A549 (cell line): ENCODE measurements around the gene WDR70. TPM values are rescaled to one million over a fixed set of nuclear protein-coding genes. Genes with fewer than 3 reads are reported as not detected.
A peak's percentile ranks its signal among the peaks of the same experiment; 100 is the strongest.
"Not testable (repeated sequence)": the region's sequence is repeated elsewhere in the genome, so short reads cannot be mapped to it uniquely, and the experiment has no call there.

Experiments
- ATAC-seq, 2 experiments: fragments of 200-7000 bp in 1 of 2; fragments of >200 bp in 1 of 2; cut with Nextera tagmentation in 1 of 2; cut with Tn5 transposase in 1 of 2; 3 replicates each; pipeline versions ENCODE4 v1.8.0 to v1.9.1; 2018 to 2020; ENCODE audit warnings: mild to moderate bottlenecking in 1 of 2, moderate library complexity in 1 of 2
- CTCF ChIA-PET: fragments of 300-600 bp; sonication (Branson Sonifier 250); formaldehyde crosslinking; extraction: SDS; loops from one replicate; lab custom pipeline; 2021; ENCODE audit warnings: antibody characterized with exemption, inconsistent platforms; lab: Yijun Ruan, JAX
- POLR2A ChIA-PET: fragments of 350-600 bp; formaldehyde crosslinking; extraction: SDS; loops from one replicate; lab custom pipeline; 2021; ENCODE audit warnings: antibody characterized with exemption, inconsistent platforms; lab: Yijun Ruan, JAX
- DNase-seq, 2 experiments: peaks; one replicate each; pipeline versions ENCODE4 v3.0.0 to v3.0.0-alpha.2; 2011 to 2016; ENCODE audit warnings: low read depth in 1 of 2, low spot score in 1 of 2
- FAIRE-seq: peaks from 2 replicates; lab custom pipeline; 2011; peaks lifted over from hg19 to GRCh38; lab: Jason Lieb, UNC
- H3K27ac ChIP-seq, 2 experiments: fragments of >200 bp; sonication (Bioruptor Twin); formaldehyde crosslinking; 3 replicates each; pipeline ENCODE4 v1.5.1; 2016 to 2017
- H3K4me1 ChIP-seq: fragments of >200 bp; sonication (Bioruptor Twin); formaldehyde crosslinking; 3 replicates; pipeline ENCODE4 v1.6.1; 2016
- H3K4me2 ChIP-seq: fragments of >200 bp; sonication (Bioruptor Twin); formaldehyde crosslinking; 3 replicates; pipeline ENCODE4 v1.6.1; 2016
- H3K4me3 ChIP-seq: fragments of >200 bp; sonication (Bioruptor Twin); formaldehyde crosslinking; 3 replicates; pipeline ENCODE4 v1.5.1; 2016
- H3K9me3 ChIP-seq: fragments of >200 bp; sonication (Bioruptor Twin); formaldehyde crosslinking; 3 replicates; pipeline ENCODE4 v1.6.1; 2016
- ATOH8 ChIP-seq: fragments of 250-450 bp; sonication (Bioruptor Pico); IDR thresholded peaks from 2 replicates; pipeline ENCODE4 v1.5.0; 2020; ENCODE audit warnings: low read depth, mild to moderate bottlenecking, moderate library complexity
- CBX2 ChIP-seq: fragments of 200-600 bp; sonication (generic); IDR thresholded peaks from 2 replicates; pipeline ENCODE4 v1.6.1; 2016; ENCODE audit warnings: low read depth, mild to moderate bottlenecking, borderline replicate concordance
- CBX8 ChIP-seq: fragments of 200-600 bp; sonication (generic); IDR thresholded peaks from 2 replicates; pipeline ENCODE4 v1.6.1; 2016
- CEBPB ChIP-seq, 2 experiments: fragments of >200 bp in 1 of 2; sonication (Bioruptor Twin) in 1 of 2; formaldehyde crosslinking in 1 of 2; IDR thresholded peaks; 2 replicates each; pipeline ENCODE4 v1.6.1; 2012 to 2016
- E2F6 ChIP-seq: IDR thresholded peaks from 2 replicates; pipeline ENCODE4 v1.6.1; 2012; ENCODE audit warnings: low read depth, borderline replicate concordance
- EHF ChIP-seq: fragments of 250-450 bp; sonication (Bioruptor Pico); IDR thresholded peaks from 2 replicates; pipeline ENCODE4 v1.5.0; 2020; ENCODE audit warnings: mild to moderate bottlenecking
- ELK1 ChIP-seq: fragments of 150-350 bp; IDR thresholded peaks from 2 replicates; pipeline ENCODE4 v1.6.1; 2014; ENCODE audit warnings: low read depth, mild to moderate bottlenecking, low read length
- FOSB ChIP-seq: fragments of 250-450 bp; sonication (Bioruptor Pico); IDR thresholded peaks from 2 replicates; pipeline ENCODE4 v1.5.0; 2020; ENCODE audit warnings: mild to moderate bottlenecking, moderate library complexity
- HDAC2 ChIP-seq: fragments of 200-600 bp; sonication (generic); IDR thresholded peaks from 2 replicates; pipeline ENCODE4 v1.6.1; 2016
- HOXB13 ChIP-seq: fragments of 250-450 bp; sonication (Bioruptor Pico); IDR thresholded peaks from 2 replicates; pipeline ENCODE4 v1.5.0; 2020; ENCODE audit warnings: low read depth, mild to moderate bottlenecking, moderate library complexity
- JUNB ChIP-seq: fragments of >200 bp; sonication (Bioruptor Twin); formaldehyde crosslinking; IDR thresholded peaks from 2 replicates; pipeline ENCODE4 v1.6.1; 2016
- KDM5A ChIP-seq: fragments of 200-600 bp; sonication (generic); IDR thresholded peaks from 2 replicates; pipeline ENCODE4 v1.6.1; 2016; ENCODE audit warnings: antibody characterized with exemption, mild to moderate bottlenecking
- MAFK ChIP-seq: fragments of 450-650 bp; IDR thresholded peaks from 2 replicates; pipeline ENCODE4 v1.6.1; 2014; ENCODE audit not compliant: partially characterized antibody
- MAZ ChIP-seq: fragments of 150-350 bp; IDR thresholded peaks from 2 replicates; pipeline ENCODE4 v1.6.1; 2014; ENCODE audit warnings: antibody characterized with exemption, low read depth, low read length, borderline replicate concordance
- SMC3 ChIP-seq: fragments of >200 bp; sonication (Bioruptor Twin); formaldehyde crosslinking; IDR thresholded peaks from 3 replicates; pipeline ENCODE4 v1.6.1; 2018; ENCODE audit warnings: inconsistent platforms
- TP53 ChIP-seq: fragments of 250-450 bp; sonication (Bioruptor Pico); IDR thresholded peaks from 2 replicates; pipeline ENCODE4 v1.5.0; 2021; ENCODE audit warnings: mild to moderate bottlenecking, moderate library complexity
- ZC3H11A ChIP-seq: fragments of 450-650 bp; IDR thresholded peaks from 2 replicates; pipeline ENCODE4 v1.6.1; 2014; ENCODE audit warnings: antibody characterized with exemption, mild to moderate bottlenecking
- WGBS: methylation state at CpG from one replicate; pipeline ENCODE4 v1.1.6; 2017; ENCODE audit errors: missing lambda C conversion rate; 5-methylcytosine and 5-hydroxymethylcytosine counted together
- polyA plus RNA-seq, 4 experiments: library from polyadenylated mRNA; depleted of rRNA in 3 of 4; stranded (reverse); fragments of >200 nt; fragmentation: RNase III in 1 of 4; extraction: RNeasy Plus Mini Kit Qiagen cat#74134 plus additional on column Dnase treatment in 1 of 4; gene quantifications; 2 replicates in 3 of 4; 3 replicates in 1 of 4; pipeline ENCODE4 v1.2.3, GENCODE V29; 2011 to 2017

Gene WDR70
- polyA plus RNA-seq, 2 of the 4 experiments (the other 2 are of a cell fraction) = 13.8 to 28.8 TPM

- TF ChIP-seq CEBPB (IDR thresholded peaks at IDR 0.05) (no peak), EHF (CRISPR knock-in tag) (no peak)
These were observed 199.1 kb downstream of the WDR70 start (continued) for GRCh38 chr5:37578176-37578575.

GRCh38 chr5:37580106-37580505 lies 201.0 kb downstream of the WDR70 start:
- TF ChIP-seq SMC3 (no peak), MAFK (no peak), FOSB (CRISPR knock-in tag) (no peak), E2F6 (no peak), CEBPB (IDR thresholded peaks at IDR 0.05) (no peak), MAZ (no peak), TP53 (CRISPR knock-in tag) (no peak), ELK1 (no peak), CBX8 (no peak), JUNB (no peak), KDM5A (no peak), ATOH8 (no peak), CBX2 (no peak), HOXB13 (CRISPR knock-in tag) (no peak), HDAC2 (no peak), ZC3H11A (no peak)
- TF ChIP-seq, all 56 proteins: peak for 0
- H3K27ac ChIP-seq = no peak overlapping the region
- no peaks in the 10 kb centered on the region for H3K4me1 ChIP-seq
- H3K4me2 ChIP-seq = no peak overlapping the region
- FAIRE-seq = no peak
- WGBS = 88% methylated on average over 2 of the region's 2 CpGs
- ATAC-seq = no peak
- ChIA-PET CTCF (no interaction called here), POLR2A (no interaction called here)
- DNase-seq = no peak
- no peaks in the 10 kb centered on the region for H3K9me3 ChIP-seq
- H3K4me3 ChIP-seq = no peak overlapping the region

- WGBS = 84% methylated on average over 2 of the region's 2 CpGs
- Histone ChIP-seq H3K9me3 (no peaks in the 10 kb centered on the region), H3K4me2 (no peak overlapping the region), H3K4me1 (no peaks in the 10 kb centered on the region), H3K4me3 (no peak overlapping the region), H3K27ac (no peak overlapping the region)
- no peak for FAIRE-seq
- ChIA-PET CTCF (no interaction called here), POLR2A (no interaction called here)
- DNase-seq = no peak
- TF ChIP-seq ZC3H11A = no peak
- TF ChIP-seq MAFK = peak; percentile 64
- no peak for ATAC-seq
These were observed 203.1 kb downstream of the WDR70 start for GRCh38 chr5:37582202-37582601.

GRCh38 chr5:37593292-37593691 lies 214.2 kb downstream of the WDR70 start:
- CTCF ChIA-PET, DNase-seq, H3K4me3 ChIP-seq, H3K9me3 ChIP-seq, H3K4me2 ChIP-seq, H3K4me1 ChIP-seq, ATAC-seq, FAIRE-seq, H3K27ac ChIP-seq, POLR2A ChIA-PET: not testable (repeated sequence)
- 77% methylated on average over 3 of the region's 3 CpGs for WGBS

GRCh38 chr5:37594864-37595263 lies 215.7 kb downstream of the WDR70 start:
- CTCF ChIA-PET, H3K27ac ChIP-seq, H3K9me3 ChIP-seq, DNase-seq, H3K4me1 ChIP-seq, FAIRE-seq, ATAC-seq, POLR2A ChIA-PET, H3K4me3 ChIP-seq, H3K4me2 ChIP-seq: not testable (repeated sequence)
- 70% methylated on average over 2 of the region's 2 CpGs for WGBS
